DOHH2 (cell line): Measurements from ENCODE around the gene GPANK1.

Experiments used
- EZH2phosphoT487 ChIP-seq: fragments of 200-600 bp; sonication (generic); IDR thresholded peaks from 2 replicates; pipeline ENCODE4 v1.6.1; 2017; ENCODE audit warnings: borderline replicate concordance, mild to moderate bottlenecking, antibody characterized with exemption, low read length, moderate library complexity, mixed read lengths
- TF ChIP-seq, protein P1 (sequence below): fragments of 200-600 bp; sonication (generic); IDR thresholded peaks from one replicate; pipeline ENCODE4 v1.5.1; 2014; ENCODE audit warnings: antibody characterized with exemption, mild to moderate bottlenecking, low read depth, low read length; ENCODE audit not compliant: poor library complexity, severe bottlenecking

DNA sequence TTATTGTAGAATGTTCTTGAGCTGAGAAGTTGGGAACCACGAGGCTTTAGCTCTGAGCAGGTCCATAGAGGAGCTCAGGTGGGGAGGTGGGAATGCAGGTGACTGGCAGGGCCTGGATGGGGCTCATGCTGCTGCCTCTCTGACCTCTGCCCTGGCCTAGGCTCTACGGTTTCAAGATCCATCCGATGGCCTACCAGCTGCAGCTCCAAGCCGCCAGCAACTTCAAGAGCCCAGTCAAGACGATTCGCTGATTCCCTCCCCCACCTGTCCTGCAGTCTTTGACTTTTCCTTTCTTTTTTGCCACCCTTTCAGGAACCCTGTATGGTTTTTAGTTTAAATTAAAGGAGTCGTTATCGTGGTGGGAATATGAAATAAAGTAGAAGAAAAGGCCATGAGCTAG lies 4.9 kb upstream of the GPANK1 start, which contains the start of gene LY6G5B:
- TF ChIP-seq, protein P1, sequence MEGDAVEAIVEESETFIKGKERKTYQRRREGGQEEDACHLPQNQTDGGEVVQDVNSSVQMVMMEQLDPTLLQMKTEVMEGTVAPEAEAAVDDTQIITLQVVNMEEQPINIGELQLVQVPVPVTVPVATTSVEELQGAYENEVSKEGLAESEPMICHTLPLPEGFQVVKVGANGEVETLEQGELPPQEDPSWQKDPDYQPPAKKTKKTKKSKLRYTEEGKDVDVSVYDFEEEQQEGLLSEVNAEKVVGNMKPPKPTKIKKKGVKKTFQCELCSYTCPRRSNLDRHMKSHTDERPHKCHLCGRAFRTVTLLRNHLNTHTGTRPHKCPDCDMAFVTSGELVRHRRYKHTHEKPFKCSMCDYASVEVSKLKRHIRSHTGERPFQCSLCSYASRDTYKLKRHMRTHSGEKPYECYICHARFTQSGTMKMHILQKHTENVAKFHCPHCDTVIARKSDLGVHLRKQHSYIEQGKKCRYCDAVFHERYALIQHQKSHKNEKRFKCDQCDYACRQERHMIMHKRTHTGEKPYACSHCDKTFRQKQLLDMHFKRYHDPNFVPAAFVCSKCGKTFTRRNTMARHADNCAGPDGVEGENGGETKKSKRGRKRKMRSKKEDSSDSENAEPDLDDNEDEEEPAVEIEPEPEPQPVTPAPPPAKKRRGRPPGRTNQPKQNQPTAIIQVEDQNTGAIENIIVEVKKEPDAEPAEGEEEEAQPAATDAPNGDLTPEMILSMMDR = no peak
- no peak for TF ChIP-seq EZH2phosphoT487
